ENCODE results near the gene ACOX2. TPM values are rescaled to one million over a fixed set of nuclear protein-coding genes. Genes with fewer than 3 reads are reported as not detected.

The ACOX2 gene
- total and polyA plus RNA-seq, 4 donors: 5.3 to 24.4 (median 11.6) TPM

- DNase-seq: no peak
These were observed 47.7 kb upstream of the ACOX2 start for GRCh38 chr3:58584690-58585004.

GRCh38 chr3:58581328-58582091 lies 44.5 kb upstream of the ACOX2 start:
- DNase-seq (peak; percentile 37 to 55 (median 38)), ATAC-seq (ENCODE audit: insufficient read depth, low FRiP score) (no peak)
- no peak overlapping the region for H3K27ac ChIP-seq (ENCODE audit: low read depth in 1 of 2, low read length in 1 of 2)
- no peaks in the 10 kb centered on the region for H3K9me3 ChIP-seq (ENCODE audit: control insufficient read depth in 4 of 4, insufficient read depth in 3 of 4, low read length in 3 of 4)
- TF ChIP-seq, protein P1, sequence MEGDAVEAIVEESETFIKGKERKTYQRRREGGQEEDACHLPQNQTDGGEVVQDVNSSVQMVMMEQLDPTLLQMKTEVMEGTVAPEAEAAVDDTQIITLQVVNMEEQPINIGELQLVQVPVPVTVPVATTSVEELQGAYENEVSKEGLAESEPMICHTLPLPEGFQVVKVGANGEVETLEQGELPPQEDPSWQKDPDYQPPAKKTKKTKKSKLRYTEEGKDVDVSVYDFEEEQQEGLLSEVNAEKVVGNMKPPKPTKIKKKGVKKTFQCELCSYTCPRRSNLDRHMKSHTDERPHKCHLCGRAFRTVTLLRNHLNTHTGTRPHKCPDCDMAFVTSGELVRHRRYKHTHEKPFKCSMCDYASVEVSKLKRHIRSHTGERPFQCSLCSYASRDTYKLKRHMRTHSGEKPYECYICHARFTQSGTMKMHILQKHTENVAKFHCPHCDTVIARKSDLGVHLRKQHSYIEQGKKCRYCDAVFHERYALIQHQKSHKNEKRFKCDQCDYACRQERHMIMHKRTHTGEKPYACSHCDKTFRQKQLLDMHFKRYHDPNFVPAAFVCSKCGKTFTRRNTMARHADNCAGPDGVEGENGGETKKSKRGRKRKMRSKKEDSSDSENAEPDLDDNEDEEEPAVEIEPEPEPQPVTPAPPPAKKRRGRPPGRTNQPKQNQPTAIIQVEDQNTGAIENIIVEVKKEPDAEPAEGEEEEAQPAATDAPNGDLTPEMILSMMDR (IDR thresholded peaks at IDR 0.05; ENCODE audit: control extremely low read depth, extremely low read depth): no peak
- no peak overlapping the region for H3K9ac ChIP-seq (ENCODE audit: insufficient read depth in 1 of 2, low read length in 2 of 2)
- no peaks in the 10 kb centered on the region for H3K36me3 ChIP-seq (ENCODE audit: control insufficient read depth in 4 of 4, insufficient read depth in 4 of 4, low read length in 4 of 4)
- WGBS, 2 donors: 63 to 66% methylated on average over 11 of the region's 11 CpGs
- peaks cover 0 to 15% (median 13%) of the 10 kb centered on the region in 3 donors for H3K27me3 ChIP-seq (ENCODE audit: control insufficient read depth in 3 of 3, insufficient read depth in 3 of 3, low read length in 2 of 3)
- no peak overlapping the region for H3K4me3 ChIP-seq
- H3K4me1 ChIP-seq (ENCODE audit: control insufficient read depth in 5 of 5, insufficient read depth in 5 of 5, low read length in 5 of 5): peaks cover 0 to 33% (median 0%) of the 10 kb centered on the region in 5 donors

More at GRCh38 chr3:58584690-58585004, 47.7 kb upstream of the ACOX2 start:
- Histone ChIP-seq H3K36me3 (ENCODE audit: control insufficient read depth in 4 of 4, insufficient read depth in 4 of 4, low read length in 4 of 4) (no peaks in the 10 kb centered on the region), H3K4me3 (peak overlapping the region; percentile 33), H3K9me3 (ENCODE audit: control insufficient read depth in 4 of 4, insufficient read depth in 3 of 4, low read length in 3 of 4) (no peaks in the 10 kb centered on the region), H3K27me3 (ENCODE audit: control insufficient read depth in 3 of 3, insufficient read depth in 3 of 3, low read length in 2 of 3) (peaks cover 5 to 31% (median 28%) of the 10 kb centered on the region in 3 donors), H3K27ac (ENCODE audit: low read depth in 1 of 2, low read length in 1 of 2) (peak overlapping the region; percentile 58 to 69), H3K4me1 (ENCODE audit: control insufficient read depth in 5 of 5, insufficient read depth in 5 of 5, low read length in 5 of 5) (peaks cover 0 to 22% (median 0%) of the 10 kb centered on the region in 5 donors), H3K9ac (ENCODE audit: insufficient read depth in 1 of 2, low read length in 2 of 2) (peak overlapping the region in 1 of 2 donors; percentile 68)
- 20 to 38% methylated on average over 10 of the region's 10 CpGs for WGBS, 2 donors
- TF ChIP-seq, protein P1 (IDR thresholded peaks at IDR 0.05; ENCODE audit: control extremely low read depth, extremely low read depth): no peak
- no peak for ATAC-seq (ENCODE audit: insufficient read depth, low FRiP score)

- Histone ChIP-seq H3K4me3 (no peak overlapping the region), H3K27me3 (ENCODE audit: control insufficient read depth in 3 of 3, insufficient read depth in 3 of 3, low read length in 2 of 3) (peaks cover 0 to 9% (median 7%) of the 10 kb centered on the region in 3 donors), H3K4me1 (ENCODE audit: control insufficient read depth in 5 of 5, insufficient read depth in 5 of 5, low read length in 5 of 5) (peaks cover 0 to 28% (median 0%) of the 10 kb centered on the region in 5 donors), H3K36me3 (ENCODE audit: control insufficient read depth in 4 of 4, insufficient read depth in 4 of 4, low read length in 4 of 4) (no peaks in the 10 kb centered on the region), H3K9ac (ENCODE audit: insufficient read depth in 1 of 2, low read length in 2 of 2) (no peak overlapping the region), H3K9me3 (ENCODE audit: control insufficient read depth in 4 of 4, insufficient read depth in 3 of 4, low read length in 3 of 4) (no peaks in the 10 kb centered on the region), H3K27ac (ENCODE audit: low read depth in 1 of 2, low read length in 1 of 2) (no peak overlapping the region)
- DNase-seq: no peak
- ATAC-seq (ENCODE audit: insufficient read depth, low FRiP score): no peak
- WGBS, 2 donors: 72 to 78% methylated on average over 4 of the region's 4 CpGs
- TF ChIP-seq, protein P1 (IDR thresholded peaks at IDR 0.05; ENCODE audit: control extremely low read depth, extremely low read depth): no peak
These were observed 43.9 kb upstream of the ACOX2 start for GRCh38 chr3:58580826-58581327.
